GM12872 (cell line): Measurements from ENCODE around the gene CCDC57.
A peak's percentile ranks its signal among the peaks of the same experiment; 100 is the strongest.

Experiments
- TF ChIP-seq, protein P1 (sequence below): IDR thresholded peaks from 3 replicates; pipeline ENCODE4 v1.5.1; 2011; ENCODE audit warnings: low read depth, mild to moderate bottlenecking, low read length, moderate library complexity; ENCODE audit not compliant: insufficient read depth

CCDC57 gene

DNA sequence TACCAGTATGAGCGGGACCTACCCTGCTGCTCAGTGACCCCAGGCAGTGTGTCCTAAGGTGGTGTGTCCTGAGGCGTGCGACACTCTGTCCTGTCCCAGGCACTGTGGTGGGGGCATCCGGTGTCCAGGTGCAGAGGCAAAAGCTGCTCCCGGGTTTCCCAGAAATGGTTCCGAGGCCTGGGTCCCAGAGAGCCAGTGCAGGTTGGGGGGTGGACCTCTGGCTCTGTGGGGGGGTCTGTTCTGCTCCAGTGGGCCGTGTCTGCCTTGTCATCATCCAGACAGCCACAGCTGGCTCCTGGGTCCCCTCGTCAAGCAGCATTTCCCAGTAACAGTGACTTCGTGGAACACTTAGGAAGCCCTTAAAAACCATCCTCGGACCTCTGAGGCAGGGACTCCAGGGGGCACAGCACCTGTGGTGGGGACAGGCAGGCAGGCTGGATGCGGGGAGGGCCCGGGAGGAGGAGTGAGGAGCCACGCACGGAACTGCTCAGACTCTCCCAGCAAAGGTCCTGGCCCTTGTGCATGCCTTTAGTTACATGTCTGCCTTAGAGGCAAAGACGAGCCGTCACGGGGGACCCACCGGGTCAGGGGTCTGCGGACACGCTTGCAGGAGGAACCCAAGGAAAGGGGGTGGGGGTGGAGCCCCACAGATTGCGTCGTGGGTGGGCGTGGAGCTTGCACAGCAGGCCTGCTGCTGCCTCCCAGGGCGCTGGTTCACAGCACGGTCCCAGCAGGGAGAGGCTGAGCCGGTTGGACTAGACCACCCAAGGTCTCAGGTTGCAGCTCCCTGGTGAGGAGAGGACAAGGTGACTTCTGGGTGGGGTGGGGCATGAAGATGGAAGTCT lies 21.8 kb upstream of the CCDC57 start:
- TF ChIP-seq, protein P1, sequence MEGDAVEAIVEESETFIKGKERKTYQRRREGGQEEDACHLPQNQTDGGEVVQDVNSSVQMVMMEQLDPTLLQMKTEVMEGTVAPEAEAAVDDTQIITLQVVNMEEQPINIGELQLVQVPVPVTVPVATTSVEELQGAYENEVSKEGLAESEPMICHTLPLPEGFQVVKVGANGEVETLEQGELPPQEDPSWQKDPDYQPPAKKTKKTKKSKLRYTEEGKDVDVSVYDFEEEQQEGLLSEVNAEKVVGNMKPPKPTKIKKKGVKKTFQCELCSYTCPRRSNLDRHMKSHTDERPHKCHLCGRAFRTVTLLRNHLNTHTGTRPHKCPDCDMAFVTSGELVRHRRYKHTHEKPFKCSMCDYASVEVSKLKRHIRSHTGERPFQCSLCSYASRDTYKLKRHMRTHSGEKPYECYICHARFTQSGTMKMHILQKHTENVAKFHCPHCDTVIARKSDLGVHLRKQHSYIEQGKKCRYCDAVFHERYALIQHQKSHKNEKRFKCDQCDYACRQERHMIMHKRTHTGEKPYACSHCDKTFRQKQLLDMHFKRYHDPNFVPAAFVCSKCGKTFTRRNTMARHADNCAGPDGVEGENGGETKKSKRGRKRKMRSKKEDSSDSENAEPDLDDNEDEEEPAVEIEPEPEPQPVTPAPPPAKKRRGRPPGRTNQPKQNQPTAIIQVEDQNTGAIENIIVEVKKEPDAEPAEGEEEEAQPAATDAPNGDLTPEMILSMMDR = no peak

DNA sequence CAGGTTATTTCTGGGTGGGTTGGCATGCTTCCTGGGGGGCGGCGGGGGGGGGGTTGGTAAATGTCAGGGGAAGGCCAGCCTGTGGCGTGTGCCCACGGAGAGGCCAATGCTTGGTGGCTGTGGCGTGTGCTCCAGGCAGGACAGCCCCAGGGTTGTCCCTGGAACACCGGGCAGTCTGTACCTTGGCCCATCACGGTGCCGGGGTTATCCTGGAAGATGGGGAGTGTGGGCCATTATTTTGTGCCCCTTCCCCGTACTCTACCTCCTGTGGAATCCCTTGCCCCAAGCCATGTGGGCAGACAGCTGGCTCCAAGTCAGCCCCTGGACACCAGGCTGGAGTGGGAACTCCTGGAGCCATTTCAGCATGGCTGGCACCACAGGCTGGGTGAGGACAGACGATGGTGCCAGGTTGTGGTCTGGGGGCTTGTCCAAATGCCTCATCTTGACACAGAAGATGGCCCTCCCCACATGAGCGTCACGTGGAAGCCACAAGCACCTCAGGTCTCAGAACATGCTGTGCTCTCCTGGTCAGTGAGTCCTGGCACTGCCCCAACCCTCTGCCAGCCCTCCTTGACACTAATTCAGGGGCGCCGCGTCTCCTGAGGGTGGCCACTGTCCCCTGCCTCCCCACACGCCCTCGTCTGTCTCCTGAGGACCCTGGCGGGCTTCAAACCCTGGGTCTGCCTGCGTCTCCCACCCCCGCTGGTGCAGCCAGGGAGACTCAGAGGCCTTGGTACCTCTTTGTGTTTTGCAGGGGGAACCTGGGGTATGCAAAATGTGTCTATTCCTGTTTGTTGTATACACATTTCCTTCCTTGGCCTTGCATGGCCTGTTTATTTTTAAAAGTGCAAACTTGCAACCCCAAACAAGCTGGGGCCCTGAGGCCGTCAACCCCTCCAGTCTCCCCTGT lies 20.5 kb upstream of the CCDC57 start:
- TF ChIP-seq, protein P1 = no peak

DNA sequence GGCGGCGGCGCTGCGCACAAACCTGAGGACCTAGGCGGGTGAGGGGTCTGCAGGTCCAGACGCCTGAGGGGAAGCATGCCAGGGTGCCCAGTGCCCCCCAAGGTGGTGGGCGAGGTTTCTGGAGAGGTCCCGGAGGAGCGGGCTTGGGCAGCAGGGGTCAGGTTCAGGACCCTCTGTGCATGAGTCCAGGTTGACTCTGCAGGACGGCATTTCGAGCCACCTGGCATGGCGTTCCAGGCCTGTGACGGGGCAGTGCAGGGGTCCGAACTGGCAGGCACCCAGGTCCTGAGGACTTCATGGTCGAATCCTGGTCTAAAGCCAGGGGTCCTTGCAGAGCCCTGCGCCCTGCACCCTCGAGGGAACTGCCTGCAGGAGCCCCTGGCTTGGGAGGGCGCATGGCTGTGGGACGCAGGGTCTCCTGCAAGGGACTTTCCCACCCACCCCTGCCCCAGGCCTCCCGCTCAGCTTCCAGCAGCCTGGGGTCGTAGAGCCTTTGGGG lies 19.7 kb upstream of the CCDC57 start:
- TF ChIP-seq, protein P1 = no peak

DNA sequence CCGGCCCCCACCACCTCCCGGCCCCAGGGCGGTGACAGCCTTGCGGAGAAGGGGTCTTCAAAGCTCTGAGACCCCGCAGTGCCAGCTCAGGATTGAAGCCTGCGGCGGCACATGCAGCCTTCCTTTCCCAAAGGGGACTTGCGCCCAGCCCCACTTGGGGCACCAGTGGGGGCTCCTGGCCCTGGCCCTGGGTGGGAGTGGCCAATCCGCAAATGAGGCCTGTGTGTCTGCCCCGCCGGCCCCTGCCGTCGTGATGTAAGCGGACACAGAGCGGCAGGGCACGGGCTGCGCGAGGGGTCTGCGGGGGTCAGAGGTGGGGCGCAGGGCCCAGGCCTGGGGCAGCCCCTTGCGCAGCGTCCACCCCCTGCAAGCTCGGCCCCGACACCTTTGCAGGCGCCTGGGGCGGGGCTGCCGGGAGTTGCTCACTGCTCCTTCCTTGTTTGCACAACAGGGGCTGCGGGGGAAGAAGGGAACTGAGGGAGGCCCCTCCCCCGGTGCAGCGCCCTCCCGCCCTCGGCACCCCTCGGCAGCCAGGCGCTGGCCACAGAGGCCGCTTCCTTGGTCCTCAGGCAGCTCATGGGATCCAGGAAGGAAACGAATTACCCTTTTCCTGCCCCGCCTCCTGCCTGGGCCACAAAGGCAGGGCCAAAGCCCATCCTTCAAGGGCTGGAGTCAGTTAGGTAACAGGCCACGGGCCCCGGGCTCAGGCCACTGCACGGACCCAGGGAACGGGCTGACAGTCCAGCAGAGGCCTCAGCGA lies 19.1 kb upstream of the CCDC57 start:
- TF ChIP-seq, protein P1 = no peak

DNA sequence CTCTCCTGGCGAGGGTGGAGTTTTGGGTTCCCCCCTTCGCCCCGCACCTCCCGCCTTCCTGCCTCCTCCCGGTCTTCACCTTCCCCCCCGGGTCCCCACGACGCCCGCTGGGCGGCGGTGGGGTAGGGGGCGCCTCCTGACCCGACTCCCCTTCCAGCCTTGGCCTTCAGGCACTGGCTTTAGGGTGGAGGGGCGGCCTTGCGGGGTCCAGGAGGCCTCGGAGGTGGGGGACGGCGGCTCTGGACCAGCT lies 18.6 kb upstream of the CCDC57 start:
- TF ChIP-seq, protein P1 = no peak

DNA sequence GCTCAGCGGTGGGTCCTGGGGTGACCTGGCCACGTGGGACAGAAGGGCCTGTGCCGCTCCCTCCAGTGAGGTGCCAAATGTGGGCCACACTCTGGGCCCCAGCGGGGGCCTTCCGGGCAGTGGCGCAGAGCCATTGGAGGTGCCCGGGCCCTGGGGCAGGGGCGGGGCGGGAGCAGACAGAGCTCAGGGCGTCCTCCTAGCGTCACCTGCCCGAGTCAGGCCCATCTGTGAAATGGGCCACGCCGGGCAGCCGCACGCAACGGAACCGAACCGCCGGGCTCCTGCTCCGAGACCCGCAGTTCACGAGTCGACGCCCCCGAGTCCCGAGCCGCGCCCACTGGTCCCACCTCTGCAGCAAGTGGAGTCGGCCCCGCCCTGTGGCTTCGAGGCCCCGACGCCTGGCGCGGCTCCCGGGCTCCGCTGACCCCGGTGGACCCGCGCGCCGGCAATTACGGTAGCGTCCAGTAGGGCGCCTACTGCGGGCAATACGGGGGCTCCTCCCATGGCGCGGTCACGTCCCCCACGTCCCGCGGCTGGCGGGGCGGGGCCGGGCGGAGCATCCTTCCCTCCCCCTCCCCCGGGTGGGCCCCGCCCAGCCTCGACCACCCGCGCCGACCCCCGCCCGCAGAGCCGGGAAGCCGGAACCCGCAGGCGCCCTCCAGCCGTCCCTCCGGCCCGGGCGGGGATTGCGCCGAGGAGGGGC lies 18.1 kb upstream of the CCDC57 start:
- TF ChIP-seq, protein P1 = peak; percentile 42; the same call in 1 of the 3 replicates
